ENCODE measurements around the gene GTF3C1. TPM values are rescaled to one million over a fixed set of nuclear protein-coding genes. Genes with fewer than 3 reads are reported as not detected.

GTF3C1 gene
- total and polyA plus RNA-seq, 2 of the 8 experiments (the other 6 are each of a cell fraction or from before 2014, with no cell fraction given): 89.3 to 126 TPM

- TF ChIP-seq ATF2 (IDR thresholded peaks at IDR 0.05; ENCODE audit: low read length) (no peak), SP4 (IDR thresholded peaks at IDR 0.05; ENCODE audit: low read length) (no peak), POLR2A (IDR thresholded peaks at IDR 0.05; ENCODE audit: control extremely low read depth in 1 of 2, low read depth in 2 of 2, low read length in 2 of 2) (no peak)
Observed at GRCh38 chr16:27424772-27425498, 124.8 kb downstream of the GTF3C1 start (continued).
